Activated naive CD4-positive, alpha-beta T cell treated with anti-CD3 and anti-CD28 coated beads, Interleukin-2, amount 50 U/mL, for 16 hours (primary cell): ENCODE measurements around the gene SMOC2.
"Not testable (repeated sequence)": the region's sequence is repeated elsewhere in the genome, so short reads cannot be mapped to it uniquely, and the experiment has no call there.

ENCODE experiments used
- DNase-seq: peaks from one replicate; pipeline ENCODE4 v3.0.0-alpha.2; 2020

The SMOC2 gene

DNA sequence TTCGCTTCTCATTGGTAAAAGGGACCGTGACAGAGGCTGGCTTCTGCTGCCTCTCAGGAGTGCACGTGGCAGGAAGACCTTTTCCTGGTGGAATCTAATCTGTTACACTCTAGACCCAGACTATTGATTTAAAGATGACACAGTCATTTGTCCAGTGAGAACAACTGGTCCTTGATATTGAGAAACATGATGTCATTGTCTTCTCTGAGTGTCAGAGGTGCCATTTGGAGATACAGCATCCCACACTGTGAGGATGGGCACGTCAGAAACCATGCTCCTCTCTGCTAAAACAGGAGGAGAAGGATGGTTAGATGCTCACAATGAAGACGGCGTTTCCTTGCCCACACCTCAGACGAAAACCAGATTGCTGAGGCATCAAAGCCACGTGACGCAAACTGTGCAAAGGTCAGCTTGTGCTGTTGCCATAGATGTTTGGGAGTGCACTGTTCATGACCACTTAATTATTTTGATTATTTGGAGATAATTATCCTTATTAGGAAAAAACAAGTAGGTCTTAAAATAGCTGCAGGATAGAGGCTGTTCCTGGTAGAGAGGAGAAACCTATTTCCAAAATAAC, 169.0 kb downstream of the SMOC2 start:
- no peak for DNase-seq

- DNase-seq, result not testable (repeated sequence)
Observed at GRCh38 chr6:168610966-168611365, 170.0 kb downstream of the SMOC2 start.

DNA sequence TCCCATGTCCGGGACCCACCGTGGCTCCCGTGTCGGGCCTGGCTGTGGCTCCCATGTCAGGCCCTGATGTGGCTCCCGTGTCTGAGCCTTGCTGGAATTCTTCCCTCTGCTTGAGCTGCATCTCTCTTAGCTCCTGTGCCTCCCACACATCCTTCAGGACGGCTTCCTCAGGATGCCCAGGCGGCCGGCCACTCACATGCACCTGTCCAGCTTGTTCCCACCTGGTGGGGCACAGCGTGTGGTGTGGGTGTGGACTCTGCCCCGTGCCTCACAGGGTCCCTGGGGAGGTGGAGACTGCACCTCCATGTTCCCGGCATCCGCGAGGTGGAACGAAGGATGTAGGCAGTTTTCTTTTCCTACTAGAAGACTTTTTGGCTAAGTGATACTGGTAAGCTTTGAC, 170.7 kb downstream of the SMOC2 start:
- DNase-seq, result no peak

DNA sequence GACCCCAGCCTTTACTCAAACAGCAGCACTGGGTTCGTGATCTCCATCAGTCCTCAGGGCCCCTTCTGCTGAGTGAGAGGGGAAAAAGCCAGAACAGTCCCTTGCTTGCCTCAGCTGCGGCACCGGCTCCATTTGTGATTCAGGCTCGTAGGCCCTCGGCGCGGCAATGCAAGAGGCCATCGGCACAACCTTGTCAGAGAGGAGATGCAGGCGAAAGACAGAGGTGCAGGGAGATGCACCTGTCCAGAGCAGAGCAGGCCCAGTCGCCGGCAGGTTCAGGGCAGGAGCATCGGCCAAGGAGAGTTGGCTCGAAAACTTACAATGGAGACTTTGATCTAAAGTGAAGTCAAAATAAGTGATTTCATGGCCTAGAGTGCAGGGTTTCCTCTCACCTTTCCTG, 171.6 kb downstream of the SMOC2 start:
- no peak for DNase-seq

GRCh38 chr6:168615837-168616236, 174.9 kb downstream of the SMOC2 start:
- no peak for DNase-seq

GRCh38 chr6:168616816-168617765, 176.1 kb downstream of the SMOC2 start:
- DNase-seq, result no peak

- DNase-seq, result no peak
Observed at GRCh38 chr6:168618546-168619315, 177.7 kb downstream of the SMOC2 start.

DNA sequence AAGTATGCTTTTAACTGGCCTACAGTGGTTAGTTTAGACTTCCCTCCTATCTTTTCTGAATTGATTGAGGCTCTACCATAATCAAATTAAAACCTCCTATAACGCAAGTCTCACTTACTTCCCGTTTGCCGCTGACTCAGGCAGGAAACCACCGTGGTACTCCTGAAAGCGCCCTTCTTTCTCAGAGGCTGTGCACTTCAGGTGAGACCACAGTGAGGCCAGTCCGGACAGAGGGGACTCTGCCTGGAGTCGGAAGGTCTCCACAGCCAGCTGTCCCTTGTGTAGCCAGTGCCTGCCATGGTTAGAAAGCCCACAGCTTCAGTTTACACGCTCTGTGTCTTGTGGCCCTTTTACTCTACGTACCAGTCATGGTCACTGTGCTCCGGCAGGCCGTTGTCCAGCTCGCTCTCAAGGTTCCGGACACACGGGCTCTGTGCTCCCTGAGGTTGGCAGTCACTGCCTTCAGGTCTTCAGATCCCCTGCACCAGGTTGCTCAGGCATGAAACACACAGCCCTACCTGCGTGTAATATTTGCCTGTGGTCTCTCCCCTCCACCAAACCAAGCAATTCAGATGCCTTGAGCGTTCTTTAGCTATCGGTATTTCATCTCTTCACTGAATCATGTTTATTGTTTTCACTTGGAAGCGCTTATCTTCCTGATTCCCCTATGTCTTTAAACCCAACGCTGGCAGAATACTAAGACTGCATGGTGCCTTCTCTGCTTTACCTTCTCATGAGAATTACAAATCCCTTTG, 178.8 kb downstream of the SMOC2 start:
- no peak for DNase-seq

GRCh38 chr6:168620578-168620977, 179.6 kb downstream of the SMOC2 start:
- no peak for DNase-seq

DNA sequence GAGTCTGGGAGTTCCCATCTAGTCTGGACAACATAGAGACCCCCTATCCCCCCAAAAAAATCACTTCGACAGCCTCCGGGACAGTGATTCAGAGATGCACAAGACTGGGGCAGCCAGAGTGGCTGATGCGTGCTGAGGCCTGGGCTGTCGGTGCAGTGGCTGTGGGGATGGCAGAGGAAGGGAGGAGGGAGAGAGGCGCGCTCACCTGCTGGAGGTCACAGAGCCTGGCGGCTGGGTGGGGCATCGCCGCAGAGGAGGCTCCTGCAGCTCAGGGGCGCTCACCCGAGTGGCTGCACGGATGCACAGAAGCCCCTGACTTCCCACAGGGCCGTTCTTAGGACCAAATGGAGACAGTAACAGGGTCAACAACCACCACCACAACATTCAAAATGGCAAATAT, 182.8 kb downstream of the SMOC2 start:
- DNase-seq, result no peak

GRCh38 chr6:168624540-168624939, 183.6 kb downstream of the SMOC2 start:
- DNase-seq, result no peak

- no peak for DNase-seq
Observed at GRCh38 chr6:168624948-168625347, 184.0 kb downstream of the SMOC2 start.

DNA sequence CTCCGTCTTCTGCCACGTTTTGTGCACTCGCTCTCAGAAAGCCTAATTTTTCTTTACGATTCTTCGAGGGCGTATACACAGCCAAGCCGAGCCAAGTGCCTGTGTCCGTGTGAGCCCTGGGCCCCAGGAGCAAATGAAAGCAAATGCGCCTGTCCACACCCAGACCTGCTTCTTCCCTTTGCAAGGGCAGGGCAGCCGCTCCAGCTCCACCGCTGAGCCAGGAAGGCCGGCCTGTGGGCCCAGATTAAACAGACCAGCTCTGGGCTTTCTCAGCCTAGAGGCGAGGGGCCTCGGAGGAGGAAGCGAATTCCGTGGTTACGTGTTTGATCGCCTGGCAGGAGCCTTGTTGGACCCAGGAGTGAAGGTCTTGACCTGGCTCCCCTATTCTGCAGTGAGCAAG, 184.6 kb downstream of the SMOC2 start:
- no peak for DNase-seq

GRCh38 chr6:168626046-168626602, 185.1 kb downstream of the SMOC2 start:
- no peak for DNase-seq

- no peak for DNase-seq
Observed at GRCh38 chr6:168627506-168628175, 186.7 kb downstream of the SMOC2 start.

GRCh38 chr6:168628176-168628553, 187.2 kb downstream of the SMOC2 start:
- DNase-seq, result no peak

DNA sequence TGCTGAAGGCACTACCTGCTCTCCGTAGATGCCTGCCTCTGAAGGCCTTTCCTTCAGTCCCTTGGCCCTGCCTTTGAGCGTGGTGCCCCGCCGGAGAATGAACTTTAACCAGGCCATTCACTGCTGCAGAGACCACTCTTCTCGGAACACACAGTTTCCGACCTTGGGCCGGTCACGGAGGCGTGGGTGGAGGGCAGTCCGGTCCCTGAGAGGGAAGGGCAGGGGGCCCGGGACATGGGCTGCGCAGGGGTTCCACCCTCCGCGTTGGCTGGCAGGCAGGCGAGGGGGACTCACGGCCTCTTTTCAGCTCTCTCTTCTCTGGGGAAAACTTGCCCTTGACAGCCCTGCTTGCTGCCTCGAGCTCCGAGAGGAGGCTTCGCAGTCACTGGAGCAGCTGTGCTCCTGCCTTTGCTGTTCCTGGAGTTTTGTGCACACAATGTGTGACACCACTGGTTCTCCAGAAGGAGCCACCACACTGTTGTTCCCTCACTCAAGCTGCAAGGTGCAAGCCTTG, 187.8 kb downstream of the SMOC2 start:
- no peak for DNase-seq

DNA sequence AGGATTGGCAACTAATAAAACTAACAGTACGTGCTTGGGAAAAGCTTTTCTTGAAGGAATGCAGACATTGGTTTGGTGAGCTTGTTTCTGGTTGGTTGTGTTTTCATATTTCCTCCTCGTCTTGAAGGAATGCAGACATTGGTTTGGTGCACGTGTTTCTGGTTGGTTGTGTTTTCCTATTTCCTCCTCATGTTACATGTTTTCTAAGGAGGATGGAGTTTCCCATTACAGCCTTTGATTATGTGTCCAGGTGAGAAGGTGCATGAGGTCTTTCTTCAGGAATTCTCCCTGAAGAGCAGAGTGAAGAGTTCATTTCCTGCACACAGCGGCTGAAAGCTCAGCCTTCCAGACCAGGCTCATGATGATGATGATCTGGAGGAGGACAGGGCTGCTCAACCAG, 190.6 kb downstream of the SMOC2 start:
- no peak for DNase-seq

GRCh38 chr6:168632694-168633093, 191.7 kb downstream of the SMOC2 start:
- no peak for DNase-seq

DNA sequence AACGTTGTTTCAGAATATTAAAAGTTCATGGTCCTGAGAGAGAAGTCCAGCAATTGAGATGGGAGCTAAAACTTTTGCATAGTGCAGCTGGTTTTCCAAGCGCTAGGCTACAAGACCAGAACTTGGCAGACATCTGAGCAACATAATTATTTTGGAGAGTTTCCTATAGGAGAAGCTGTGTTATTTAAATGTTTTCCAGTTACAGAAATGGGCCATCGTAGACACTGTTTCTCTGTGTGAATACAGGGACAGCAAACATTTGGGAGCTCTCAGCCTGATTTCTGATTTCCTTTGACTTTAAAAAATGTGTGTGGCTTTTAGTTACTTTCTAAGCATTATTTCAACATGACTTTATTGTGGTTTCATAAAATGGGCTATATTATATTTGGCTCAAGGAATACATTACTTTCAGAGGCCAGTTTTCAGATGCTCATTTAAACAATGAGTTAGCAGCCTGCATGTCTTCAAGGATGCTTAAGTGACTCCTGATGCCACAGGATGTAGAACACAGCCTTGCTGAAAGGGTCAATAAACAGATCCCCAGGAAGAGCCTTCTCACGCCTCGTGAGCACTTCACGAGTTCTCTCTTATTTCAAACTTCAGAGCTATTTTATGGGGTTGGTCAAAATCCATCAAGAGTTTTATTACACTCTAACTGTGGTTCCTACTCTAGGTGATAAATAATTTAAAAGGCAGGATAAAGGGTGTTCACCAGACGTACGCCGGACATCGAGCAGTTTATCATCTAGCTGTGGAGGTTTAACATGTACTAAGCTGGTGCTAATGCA, 193.8 kb downstream of the SMOC2 start:
- no peak for DNase-seq
